ENCODE measurements around the gene DLG2.
"Not testable (repeated sequence)": the region's sequence is repeated elsewhere in the genome, so short reads cannot be mapped to it uniquely, and the experiment has no call there.

Gene DLG2

GRCh38 chr11:85276332-85276731 lies 350.8 kb downstream of the DLG2 start:
- Histone ChIP-seq H3K27ac (no peak overlapping the region), H3K4me3 (no peak overlapping the region)

GRCh38 chr11:85270315-85270714 lies 356.8 kb downstream of the DLG2 start:
- H3K27ac ChIP-seq, H3K4me3 ChIP-seq: not testable (repeated sequence)

GRCh38 chr11:85269109-85269508 lies 358.0 kb downstream of the DLG2 start:
- Histone ChIP-seq H3K27ac (no peak overlapping the region), H3K4me3 (no peak overlapping the region)

GRCh38 chr11:85266646-85267045 lies 360.5 kb downstream of the DLG2 start:
- Histone ChIP-seq H3K27ac (no peak overlapping the region), H3K4me3 (no peak overlapping the region)

GRCh38 chr11:85263328-85263727 lies 363.8 kb downstream of the DLG2 start:
- H3K27ac ChIP-seq, result no peak overlapping the region
- H3K4me3 ChIP-seq, result no peak overlapping the region

- Histone ChIP-seq H3K27ac (no peak overlapping the region), H3K4me3 (no peak overlapping the region)
These were observed 369.3 kb downstream of the DLG2 start for GRCh38 chr11:85257837-85258236.

GRCh38 chr11:85256433-85256832 lies 370.7 kb downstream of the DLG2 start:
- no peak overlapping the region for H3K4me3 ChIP-seq

GRCh38 chr11:85249482-85249881 lies 377.7 kb downstream of the DLG2 start:
- no peak overlapping the region for H3K4me3 ChIP-seq
- H3K27ac ChIP-seq, result no peak overlapping the region

More at GRCh38 chr11:85256433-85256832, 370.7 kb downstream of the DLG2 start:
- no peak overlapping the region for H3K27ac ChIP-seq

- no peak overlapping the region for H3K4me3 ChIP-seq
- H3K27ac ChIP-seq, result no peak overlapping the region
These were observed 379.3 kb downstream of the DLG2 start for GRCh38 chr11:85247797-85248196.

- Histone ChIP-seq H3K27ac (no peak overlapping the region), H3K4me3 (no peak overlapping the region)
These were observed 388.2 kb downstream of the DLG2 start for GRCh38 chr11:85238906-85239305.

GRCh38 chr11:85238038-85238437 lies 389.1 kb downstream of the DLG2 start:
- not testable (repeated sequence) for H3K4me3 ChIP-seq

GRCh38 chr11:85236211-85236610 lies 390.9 kb downstream of the DLG2 start:
- Histone ChIP-seq H3K27ac (no peak overlapping the region), H3K4me3 (no peak overlapping the region)

More at GRCh38 chr11:85238038-85238437, 389.1 kb downstream of the DLG2 start:
- not testable (repeated sequence) for H3K27ac ChIP-seq

GRCh38 chr11:85232559-85232958 lies 394.6 kb downstream of the DLG2 start:
- Histone ChIP-seq H3K27ac (no peak overlapping the region), H3K4me3 (no peak overlapping the region)

GRCh38 chr11:85231588-85231987 lies 395.6 kb downstream of the DLG2 start:
- Histone ChIP-seq H3K27ac (no peak overlapping the region), H3K4me3 (no peak overlapping the region)

- H3K4me3 ChIP-seq, H3K27ac ChIP-seq: not testable (repeated sequence)
These were observed 397.4 kb downstream of the DLG2 start for GRCh38 chr11:85229723-85230122.

GRCh38 chr11:85196968-85197367 lies 430.2 kb downstream of the DLG2 start:
- H3K27ac ChIP-seq, result no peak overlapping the region
- no peak overlapping the region for H3K4me3 ChIP-seq

- Histone ChIP-seq H3K27ac (no peak overlapping the region), H3K4me3 (no peak overlapping the region)
These were observed 431.2 kb downstream of the DLG2 start for GRCh38 chr11:85195934-85196333.

- no peak overlapping the region for H3K27ac ChIP-seq
These were observed 439.2 kb downstream of the DLG2 start for GRCh38 chr11:85187992-85188391.

GRCh38 chr11:85184721-85185120 lies 442.4 kb downstream of the DLG2 start:
- Histone ChIP-seq H3K27ac (no peak overlapping the region), H3K4me3 (no peak overlapping the region)

More at GRCh38 chr11:85187992-85188391, 439.2 kb downstream of the DLG2 start:
- no peak overlapping the region for H3K4me3 ChIP-seq

GRCh38 chr11:85182441-85183387 lies 444.4 kb downstream of the DLG2 start:
- Histone ChIP-seq H3K4me3 (no peak overlapping the region), H3K27ac (no peak overlapping the region)

GRCh38 chr11:85180528-85180927 lies 446.6 kb downstream of the DLG2 start:
- H3K27ac ChIP-seq, result no peak overlapping the region
- H3K4me3 ChIP-seq, result no peak overlapping the region

Measured in skin epidermis (tissue), 12 donors.